Stimulated activated naive CD8-positive, alpha-beta T cell treated with anti-CD3 and anti-CD28 coated beads, Interleukin-15, Interleukin-2, amounts not matched to agents 100 U/mL and 50 U/mL, for 24 hours (primary cell): ENCODE data around the gene SMAGP.
"Not testable (repeated sequence)": the region's sequence is repeated elsewhere in the genome, so short reads cannot be mapped to it uniquely, and the experiment has no call there.

Source experiments
- ATAC-seq: fragments of 150-1000 bp; cut with Tn5 transposase; one replicate; pipeline ENCODE4 v1.10.0; 2021
- DNase-seq: peaks from one replicate; pipeline ENCODE4 v3.0.0; 2021

The SMAGP gene

GRCh38 chr12:51225234-51225633 is 45.0 kb downstream of the SMAGP start:
- ATAC-seq (no peak), DNase-seq (no peak)

DNA sequence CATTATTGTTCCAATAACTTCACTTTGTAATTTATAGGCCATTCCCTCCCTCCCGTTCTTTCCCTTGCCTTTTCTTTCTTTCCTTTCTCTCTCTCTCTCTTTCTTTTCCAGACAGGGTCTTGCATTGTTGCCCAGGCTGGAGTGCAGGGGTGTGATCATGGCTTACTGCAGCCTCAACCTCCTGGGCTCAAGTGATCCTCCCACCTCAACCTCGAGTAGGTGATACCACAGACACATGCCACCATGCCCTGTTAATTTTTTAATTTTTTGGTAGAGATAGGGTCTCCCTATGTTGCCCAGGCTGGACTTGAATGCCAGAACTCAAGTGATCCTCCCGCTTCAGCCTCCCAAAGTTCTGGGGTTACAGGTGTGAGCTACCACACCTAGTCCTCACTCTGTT is 45.6 kb downstream of the SMAGP start:
- DNase-seq = no peak
- ATAC-seq = no peak

GRCh38 chr12:51222461-51222860 is 47.8 kb downstream of the SMAGP start:
- DNase-seq = no peak

DNA sequence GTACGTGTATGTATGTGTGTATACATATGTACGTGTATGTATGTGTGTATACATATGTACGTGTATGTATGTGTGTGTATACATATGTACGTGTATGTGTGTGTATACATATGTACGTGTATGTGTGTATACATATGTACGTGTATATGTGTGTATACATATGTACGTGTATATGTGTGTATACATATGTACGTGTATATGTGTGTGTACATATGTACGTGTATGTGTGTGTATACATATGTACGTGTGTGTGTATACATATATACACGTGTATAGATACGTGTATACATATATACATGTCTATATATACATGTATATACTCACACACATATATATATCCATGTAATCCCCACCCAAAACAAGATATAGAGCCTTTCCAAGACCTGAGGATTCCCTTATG is 50.4 kb downstream of the SMAGP start:
- not testable (repeated sequence) for DNase-seq, ATAC-seq

More at GRCh38 chr12:51222461-51222860, 47.8 kb downstream of the SMAGP start:
- ATAC-seq = no peak

DNA sequence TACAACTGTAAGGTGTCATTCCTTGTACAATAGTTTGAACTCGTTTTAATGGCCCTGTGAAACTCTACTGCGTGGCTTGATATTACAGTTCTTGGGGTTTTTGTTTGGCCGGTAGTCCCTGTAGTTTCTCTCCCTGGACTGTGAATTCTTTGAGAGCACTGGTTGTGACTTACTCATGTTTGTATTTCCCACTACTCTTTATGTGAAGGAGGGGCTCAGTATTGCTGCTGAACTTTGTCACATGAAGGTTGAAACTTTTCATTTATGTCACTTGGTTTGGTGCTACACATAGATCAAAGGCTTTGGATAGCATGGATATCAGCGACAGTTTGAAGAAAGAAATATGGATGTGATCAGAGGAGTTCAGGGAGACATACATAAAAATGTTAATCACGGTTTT is 50.9 kb downstream of the SMAGP start:
- DNase-seq = no peak
- ATAC-seq = no peak

DNA sequence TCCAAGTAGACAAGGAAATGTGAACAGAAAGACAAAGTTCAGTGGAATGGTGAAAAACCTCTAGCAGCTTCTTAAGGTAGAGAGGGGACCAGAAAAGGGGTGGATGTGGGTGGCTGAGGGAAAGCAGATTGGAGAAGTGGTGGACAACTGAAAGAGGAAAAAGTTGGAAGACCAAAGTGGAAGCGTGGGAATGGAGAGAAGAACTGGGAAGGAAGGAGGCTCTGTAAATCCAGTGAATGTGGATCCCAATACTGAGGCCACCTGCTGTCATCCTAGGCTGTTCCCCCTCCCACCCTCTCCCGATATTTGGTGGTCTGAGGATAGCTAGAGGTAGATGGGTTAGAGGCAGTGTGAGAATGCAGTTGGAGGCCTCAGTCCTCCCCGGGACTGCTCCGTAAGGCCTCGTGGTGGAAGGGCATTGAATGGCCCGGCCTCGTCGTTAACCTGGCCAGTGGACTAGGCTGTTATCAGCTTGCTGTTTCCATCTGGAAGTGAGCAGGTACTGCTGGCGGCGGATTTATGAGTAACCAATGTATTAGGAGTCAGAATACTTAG is 51.5 kb downstream of the SMAGP start:
- DNase-seq (no peak), ATAC-seq (no peak)

DNA sequence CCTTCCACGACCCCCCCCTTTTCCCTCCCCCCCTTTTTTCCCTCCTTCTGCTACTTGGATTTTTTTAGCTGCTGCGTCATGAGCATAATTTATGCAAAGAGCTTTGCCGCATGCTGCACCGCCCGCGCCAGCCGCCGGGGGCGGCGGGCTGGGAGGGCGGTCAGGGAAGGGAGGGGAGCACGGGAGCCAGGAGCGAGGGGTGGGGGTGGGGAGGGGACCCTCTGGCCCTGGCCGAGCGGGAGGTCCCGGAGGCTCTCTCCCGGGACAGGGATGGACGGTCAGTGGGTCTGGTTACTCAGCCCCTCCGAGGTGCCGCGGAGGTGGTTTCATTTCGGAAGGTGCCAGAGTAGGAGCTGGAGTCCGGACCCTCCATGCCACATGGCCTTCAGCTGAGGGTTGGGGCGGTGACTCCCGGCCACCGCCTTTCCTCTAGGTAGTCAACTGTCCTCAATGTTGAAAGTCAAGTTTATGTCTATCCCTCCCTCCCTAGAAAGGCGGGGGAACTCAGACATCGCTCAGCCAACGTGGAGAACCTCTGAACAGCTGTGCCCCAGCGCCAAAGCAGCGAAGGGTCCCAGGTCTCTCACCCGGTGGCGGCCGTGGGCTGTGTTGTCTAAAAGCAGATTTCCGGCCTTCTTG is 52.1 kb downstream of the SMAGP start, which contains the start of gene POU6F1:
Gene POU6F1, minus strand, starts transcription at position 95 of the 639 bp plus-strand sequence. CDS start 11,226 bp downstream, outside the sequence.
- DNase-seq = peak; percentile 71
- ATAC-seq = peak; percentile 80

DNA sequence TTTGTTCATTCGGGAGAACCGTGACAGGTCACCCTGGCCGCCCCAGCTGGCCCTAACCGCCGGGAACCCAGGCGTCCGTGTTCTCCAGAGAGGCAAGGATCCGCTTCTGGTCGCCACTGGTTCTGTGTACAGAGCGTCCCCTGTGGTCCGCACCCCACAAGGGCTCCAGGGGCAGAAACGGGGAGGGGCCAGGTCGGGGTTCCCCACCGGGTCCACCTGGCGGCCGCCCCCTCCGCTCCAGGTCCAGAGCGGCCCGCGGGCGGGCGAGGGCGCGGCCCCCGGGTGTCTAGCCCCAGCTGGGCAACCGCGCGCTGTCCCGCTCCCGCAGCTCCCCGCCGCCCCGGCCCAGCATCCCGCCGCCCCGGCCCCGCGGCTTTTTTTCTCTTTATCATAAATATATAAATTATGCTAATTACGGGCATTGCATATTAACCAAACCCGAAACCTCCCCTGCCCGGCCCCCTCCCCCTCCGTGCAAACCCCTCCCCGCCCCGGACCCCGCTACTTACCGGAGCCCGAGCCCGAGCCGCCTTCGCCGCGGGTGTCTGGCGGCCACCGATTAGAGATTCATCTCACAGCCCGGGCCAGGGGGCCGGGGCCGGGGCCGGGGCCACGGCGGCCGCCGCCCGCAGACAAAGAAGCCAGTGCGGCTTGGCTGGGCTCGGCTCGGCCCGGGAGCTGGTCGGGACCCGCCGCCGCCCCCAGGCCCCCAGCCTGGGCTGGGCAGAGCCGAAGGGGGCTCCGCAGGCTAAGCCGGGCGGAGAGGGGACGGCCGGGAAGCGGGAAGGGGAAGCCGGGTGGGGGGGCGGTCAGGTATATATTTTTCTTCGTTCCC is 52.9 kb downstream of the SMAGP start:
- ATAC-seq (peak; percentile 30), DNase-seq (peak; percentile 56)

GRCh38 chr12:51216642-51217041 is 53.6 kb downstream of the SMAGP start:
- ATAC-seq (no peak), DNase-seq (no peak)

DNA sequence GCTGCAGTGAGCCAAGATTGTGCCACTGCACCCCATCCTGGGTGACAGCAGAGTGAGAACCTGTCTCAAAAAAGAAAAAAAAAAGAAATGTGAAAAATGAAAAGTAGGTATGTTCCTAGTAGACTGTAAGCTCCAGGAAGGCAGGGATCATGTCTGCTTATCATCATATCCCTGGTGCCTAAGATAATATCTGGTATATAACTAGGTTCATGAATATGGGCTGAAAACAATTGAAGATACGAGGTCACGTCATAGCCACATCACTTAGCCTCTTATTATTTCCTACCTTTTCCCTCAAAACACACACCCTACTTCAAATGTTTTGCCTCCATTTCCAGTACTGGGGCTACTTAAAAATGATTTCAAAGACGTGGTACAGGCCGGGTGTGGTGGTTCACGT is 55.3 kb downstream of the SMAGP start:
- ATAC-seq = no peak

GRCh38 chr12:51210690-51211395 is 59.4 kb downstream of the SMAGP start:
- no peak for DNase-seq
- no peak for ATAC-seq

More for the DNA sequence above, 55.3 kb downstream of the SMAGP start:
- no peak for DNase-seq

- no peak for DNase-seq
- ATAC-seq = no peak
Observed at GRCh38 chr12:51209259-51209658, 61.0 kb downstream of the SMAGP start.

DNA sequence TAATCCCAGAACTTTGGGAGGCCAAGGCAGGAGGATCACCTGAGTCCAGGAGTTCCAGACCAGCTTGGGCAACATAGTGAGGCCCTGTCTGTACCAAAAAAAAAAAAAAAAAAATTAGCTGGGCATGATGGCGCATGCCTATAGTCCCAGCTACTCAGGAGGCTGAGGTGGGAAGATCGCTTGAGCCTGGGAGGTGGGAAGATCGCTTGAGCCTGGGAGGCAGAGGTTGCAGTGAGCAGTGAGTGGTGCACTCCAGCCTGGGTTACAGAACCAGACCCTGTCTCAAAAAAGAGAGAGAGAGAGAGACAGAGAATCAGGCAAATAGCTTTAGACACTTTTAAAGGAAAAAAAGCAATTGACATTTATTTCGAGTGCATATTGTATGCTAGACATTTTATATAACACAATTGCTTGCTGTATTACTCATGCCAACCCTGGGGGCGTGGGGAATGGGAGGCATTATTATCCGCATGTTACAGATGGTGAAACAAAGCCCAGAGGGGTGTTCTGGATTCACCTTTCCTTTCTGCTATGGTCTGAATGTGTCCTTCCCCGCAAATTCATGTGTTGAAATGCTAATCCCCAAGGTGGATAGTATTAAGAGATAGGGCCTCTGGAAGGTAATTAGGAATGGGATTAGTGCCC is 62.1 kb downstream of the SMAGP start:
- no peak for ATAC-seq

GRCh38 chr12:51205350-51205749 is 64.9 kb downstream of the SMAGP start:
- ATAC-seq = no peak

More for the DNA sequence above, 62.1 kb downstream of the SMAGP start:
- DNase-seq = no peak

GRCh38 chr12:51202718-51203117 is 67.5 kb downstream of the SMAGP start:
- no peak for DNase-seq
- no peak for ATAC-seq

More at GRCh38 chr12:51205350-51205749, 64.9 kb downstream of the SMAGP start:
- DNase-seq = no peak

DNA sequence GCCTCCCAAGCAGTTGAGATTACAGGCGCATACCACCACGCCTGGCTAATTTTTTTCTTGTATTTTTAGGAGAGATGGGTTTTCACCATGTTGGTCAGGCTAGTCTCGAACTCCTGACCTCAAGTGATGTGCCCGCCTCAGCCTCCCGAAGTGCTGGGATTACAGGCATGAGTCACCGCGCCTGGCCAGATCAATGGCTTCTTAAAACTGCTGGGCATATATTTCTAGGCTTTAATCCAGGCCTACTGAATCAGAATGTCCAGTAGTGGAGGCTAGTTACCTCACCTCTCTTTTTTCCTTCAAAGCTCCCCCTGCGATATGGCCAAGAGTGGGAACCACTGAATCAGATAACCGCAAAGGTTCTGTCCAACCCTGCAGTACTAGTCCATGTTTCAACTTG is 69.4 kb downstream of the SMAGP start:
- no peak for DNase-seq
- no peak for ATAC-seq

DNA sequence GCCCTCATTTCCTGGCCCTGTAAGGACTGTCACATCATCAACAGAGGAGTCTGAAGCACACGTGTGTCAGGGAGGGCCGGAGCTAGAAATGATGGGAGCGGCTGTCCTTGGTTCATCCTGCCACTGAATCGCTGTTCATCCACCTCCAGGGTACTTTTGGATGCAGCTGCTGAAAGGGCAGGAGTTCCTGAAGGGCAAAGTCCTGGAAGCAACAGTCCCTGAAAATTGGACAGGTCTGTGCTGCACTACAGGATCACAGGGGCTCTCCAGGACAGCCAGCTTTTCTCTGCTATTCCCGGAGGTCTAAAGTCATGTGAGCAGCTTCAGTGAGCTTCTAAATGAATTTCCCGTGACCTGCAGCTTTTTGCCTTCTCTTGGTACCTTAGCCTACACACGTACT is 70.1 kb downstream of the SMAGP start:
- ATAC-seq = no peak

DNA sequence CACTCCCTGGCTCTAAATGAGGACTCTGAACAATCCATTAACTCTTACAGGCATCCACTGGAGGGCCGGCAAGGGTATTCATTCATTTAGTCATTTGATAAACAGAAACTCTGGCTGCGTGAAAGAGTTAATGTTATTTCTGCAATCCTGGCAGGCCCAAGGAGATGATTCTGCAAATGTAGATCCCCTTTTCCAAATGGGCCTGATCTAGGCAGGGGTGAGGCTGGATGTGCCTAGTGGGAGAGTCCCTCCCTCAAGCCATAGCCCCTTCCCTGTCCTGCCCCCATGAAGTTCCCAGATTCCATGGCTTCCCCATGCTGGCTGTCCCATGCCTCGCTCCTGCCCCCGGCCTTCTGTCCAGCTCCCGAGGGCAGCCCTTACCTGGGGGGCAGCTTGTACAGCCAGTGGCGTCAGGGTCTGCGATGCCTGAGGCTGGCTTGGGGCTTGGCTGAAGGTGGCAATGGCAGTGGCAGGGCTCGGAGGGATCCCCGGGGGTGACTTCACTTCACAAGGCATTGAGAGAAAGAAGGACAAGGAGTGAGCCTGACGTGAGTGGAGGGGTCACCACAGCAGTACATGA is 70.8 kb downstream of the SMAGP start:
- DNase-seq (no peak), ATAC-seq (no peak)

More for the DNA sequence above, 70.1 kb downstream of the SMAGP start:
- no peak for DNase-seq

GRCh38 chr12:51198568-51199365 is 71.4 kb downstream of the SMAGP start:
- DNase-seq = no peak

DNA sequence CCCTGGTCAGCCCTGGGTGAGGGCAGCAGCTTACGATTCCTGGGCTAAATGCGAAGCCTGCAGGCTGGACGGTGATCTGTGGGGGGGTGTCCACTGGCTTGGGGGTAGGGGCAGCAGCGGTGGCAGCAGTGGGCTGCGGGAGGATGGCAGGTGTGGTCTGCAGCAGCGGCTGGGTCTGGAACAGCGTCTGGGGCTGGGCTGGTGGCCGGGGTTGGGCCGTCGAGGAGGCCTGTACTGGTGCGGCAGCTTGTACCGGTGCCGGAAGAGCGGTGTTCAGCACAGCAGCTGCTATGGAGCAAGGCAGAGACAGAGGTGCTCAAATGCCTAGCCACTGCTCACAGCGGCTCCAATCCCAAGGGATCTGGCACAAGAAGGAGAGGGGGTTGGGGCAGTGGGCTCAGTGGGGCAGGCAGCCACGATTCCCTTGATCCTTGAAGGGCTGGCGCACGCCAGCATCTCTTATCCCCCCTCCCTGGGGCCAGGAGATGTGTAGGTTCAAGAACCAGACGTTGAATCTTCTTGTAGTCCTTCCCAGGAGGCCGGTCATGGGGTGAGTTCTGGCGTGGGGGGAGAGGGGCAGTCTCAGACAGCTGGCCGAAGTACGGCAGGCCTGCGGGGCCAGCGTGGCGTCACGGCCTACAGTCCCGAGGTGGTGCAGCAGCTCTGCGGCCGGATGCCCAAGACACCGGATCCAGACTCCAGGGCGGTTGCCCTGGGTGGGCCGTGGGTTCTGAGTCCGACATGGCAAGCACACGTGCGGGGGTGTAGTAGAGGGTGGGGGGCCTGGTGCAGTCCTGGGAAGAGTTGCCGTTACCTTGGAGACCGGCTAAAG is 72.3 kb downstream of the SMAGP start:
- DNase-seq = no peak
- ATAC-seq = no peak

More at GRCh38 chr12:51198568-51199365, 71.4 kb downstream of the SMAGP start:
- ATAC-seq = no peak
